Esophagus squamous epithelium (tissue), 5 donors: ENCODE measurements around the gene CLK1. TPM values are rescaled to one million over a fixed set of nuclear protein-coding genes. Genes with fewer than 3 reads are reported as not detected.
A peak's percentile ranks its signal among the peaks of the same experiment; 100 is the strongest.

Experiments used
- DNase-seq: peaks from one replicate; lab custom pipeline; 2025; lab: John Stamatoyannopoulos, UW
- H3K27ac ChIP-seq, 4 donors: fragments of 200-600 bp; sonication (generic); one replicate each; pipeline ENCODE4 v1.5.1; 2016 to 2019; ENCODE audit warnings: mild to moderate bottlenecking in 1 of 4
- H3K27me3 ChIP-seq, 4 donors: fragments of 200-600 bp; sonication (generic); 1 replicate in 3 of 4; 2 replicates in 1 of 4; pipeline versions ENCODE4 v1.5.1 to v1.6.0; 2017 to 2021; ENCODE audit warnings: antibody characterized with exemption in 1 of 4
- H3K36me3 ChIP-seq, 3 donors: fragments of 200-600 bp; sonication (generic); one replicate each; pipeline ENCODE4 v1.5.1; 2016 to 2019
- H3K4me1 ChIP-seq, 3 donors: fragments of 200-600 bp; sonication (generic); one replicate each; pipeline ENCODE4 v1.5.1; 2017 to 2019
- H3K4me3 ChIP-seq, 4 donors: fragments of 200-600 bp; sonication (generic); 1 replicate in 3 of 4; 2 replicates in 1 of 4; pipeline ENCODE4 v1.5.1; 2016 to 2019; ENCODE audit warnings: mild to moderate bottlenecking in 2 of 4, moderate library complexity in 1 of 4
- H3K9me3 ChIP-seq, 3 donors: fragments of 200-600 bp; sonication (generic); one replicate each; pipeline ENCODE4 v1.5.1; 2016 to 2019
- CTCF ChIP-seq, 6 experiments: fragments of 450-650 bp in 4 of 6; fragments of 200-600 bp in 2 of 6; sonication (generic) in 2 of 6; IDR thresholded peaks; one replicate each; pipeline ENCODE4 v1.5.1; 2016 to 2019; ENCODE audit warnings: antibody characterized with exemption in 6 of 6, mild to moderate bottlenecking in 4 of 6, moderate library complexity in 4 of 6
- POLR2A ChIP-seq, 4 donors: fragments of 450-650 bp; IDR thresholded peaks; one replicate each; pipeline ENCODE4 v1.6.1; 2017; ENCODE audit warnings: antibody characterized with exemption in 4 of 4, mild to moderate bottlenecking in 4 of 4, moderate library complexity in 3 of 4
- WGBS, 2 donors: methylation state at CpG; one replicate each; pipeline ENCODE4 v1.1.5; 2018; 5-methylcytosine and 5-hydroxymethylcytosine counted together
- intact Hi-C: fragments of 100-400 bp; cut with DNase I; formaldehyde crosslinking; loops from one replicate; pipeline ENCODE4 v1.15.0; 2022
- total RNA-seq, 4 donors: library from RNA; depleted of rRNA; stranded (reverse); fragments of >200 nt; gene quantifications; one replicate each; pipeline ENCODE4 v1.1.0, GENCODE V29; 2016
- donor health status: DM: yes; HTN: yes; CAD: no.

The CLK1 gene
- total RNA-seq, 4 donors from 2014 or later, result 59.4 to 161 (median 74.7) TPM

GRCh38 chr2:200877443-200877842 lies 13.0 kb upstream of the CLK1 start:
- H3K27ac ChIP-seq, result no peak overlapping the region
- no peaks in the 10 kb centered on the region for H3K4me1 ChIP-seq
- intact Hi-C loops, result no loop called here
- H3K9me3 ChIP-seq, result no peaks in the 10 kb centered on the region
- no peak for DNase-seq
- peaks cover 8 to 100% (median 9%) of the 10 kb centered on the region in 3 donors for H3K36me3 ChIP-seq
- no peaks in the 10 kb centered on the region for H3K27me3 ChIP-seq
- TF ChIP-seq POLR2A (IDR thresholded peaks at IDR 0.05), result no peak
- no peak for TF ChIP-seq CTCF (IDR thresholded peaks at IDR 0.05)
- H3K4me3 ChIP-seq, result no peak overlapping the region

- H3K4me1 ChIP-seq, result no peaks in the 10 kb centered on the region
- intact Hi-C loops, result no loop called here
- no peak overlapping the region for H3K27ac ChIP-seq
- no peak overlapping the region for H3K4me3 ChIP-seq
- 89 to 90% methylated on average over 5 to 6 of the region's 6 CpGs for WGBS, 2 donors
- no peaks in the 10 kb centered on the region for H3K9me3 ChIP-seq
- TF ChIP-seq POLR2A (IDR thresholded peaks at IDR 0.05) (no peak), CTCF (IDR thresholded peaks at IDR 0.05) (no peak)
- peaks cover 8 to 87% (median 9%) of the 10 kb centered on the region in 3 donors for H3K36me3 ChIP-seq
- no peaks in the 10 kb centered on the region for H3K27me3 ChIP-seq
- DNase-seq, result no peak
Observed at GRCh38 chr2:200873560-200873959, 9.1 kb upstream of the CLK1 start.

- Histone ChIP-seq H3K27ac (no peak overlapping the region), H3K4me1 (peaks cover 0 to 15% (median 5%) of the 10 kb centered on the region in 3 donors), H3K27me3 (no peaks in the 10 kb centered on the region), H3K9me3 (no peaks in the 10 kb centered on the region), H3K36me3 (peaks cover 8 to 63% (median 8%) of the 10 kb centered on the region in 3 donors), H3K4me3 (no peak overlapping the region)
- 61 to 69% methylated on average over 3 of the region's 3 CpGs for WGBS, 2 donors
- DNase-seq, result no peak
- TF ChIP-seq POLR2A (IDR thresholded peaks at IDR 0.05) (no peak), CTCF (IDR thresholded peaks at IDR 0.05) (no peak)
- intact Hi-C loops, result no loop called here
Observed at GRCh38 chr2:200871151-200871550, 6.7 kb upstream of the CLK1 start.

GRCh38 chr2:200869014-200869413 lies 4.6 kb upstream of the CLK1 start:
- no peak for DNase-seq
- peaks cover 5 to 30% (median 9%) of the 10 kb centered on the region in 3 donors for H3K4me1 ChIP-seq
- no peak overlapping the region for H3K4me3 ChIP-seq
- H3K27me3 ChIP-seq, result no peaks in the 10 kb centered on the region
- no peaks in the 10 kb centered on the region for H3K9me3 ChIP-seq
- H3K36me3 ChIP-seq, result peaks cover 0 to 42% (median 0%) of the 10 kb centered on the region in 3 donors
- H3K27ac ChIP-seq, result no peak overlapping the region
- intact Hi-C loops, result no loop called here
- TF ChIP-seq POLR2A (IDR thresholded peaks at IDR 0.05), result no peak
- 85 to 93% methylated on average over 2 of the region's 2 CpGs for WGBS, 2 donors

GRCh38 chr2:200863782-200864175 lies 679 bp downstream of the CLK1 start:
- TF ChIP-seq CTCF (IDR thresholded peaks at IDR 0.05) (no peak), POLR2A (IDR thresholded peaks at IDR 0.05) (no peak)
- Histone ChIP-seq H3K27ac (peak overlapping the region; percentile 99 to 100 (median 100)), H3K36me3 (peaks cover 3 to 26% (median 16%) of the 10 kb centered on the region in 3 donors), H3K27me3 (no peaks in the 10 kb centered on the region), H3K9me3 (no peaks in the 10 kb centered on the region), H3K4me1 (peaks cover 14 to 64% (median 25%) of the 10 kb centered on the region in 3 donors), H3K4me3 (peak overlapping the region; percentile 81 to 100 (median 94))
- no peak for DNase-seq
- intact Hi-C loops, result loop anchor here (5.0 kb wide), 1 partner anchor 51 kb away; the partner anchor contains the start of gene BZW1
- WGBS, 2 donors, result 1% methylated on average over 16 to 19 of the region's 19 CpGs
